HepG2 (cell line): ENCODE results near the gene DYTN.

Experiments
- ARNT2 ChIP-seq: sonication (generic); formaldehyde crosslinking; IDR thresholded peaks from 2 replicates; pipeline ENCODE4 v1.8.0; 2022; ENCODE audit warnings: mild to moderate bottlenecking, low read depth, missing genetic modification reagents, moderate library complexity
- EED ChIP-seq: sonication (generic); formaldehyde crosslinking; IDR thresholded peaks from 2 replicates; pipeline ENCODE4 v1.5.0; 2020; ENCODE audit warnings: mild to moderate bottlenecking, missing genetic modification reagents
- EP300 ChIP-seq, 3 experiments: sonication (generic) in 1 of 3; formaldehyde crosslinking in 1 of 3; IDR thresholded peaks; 2 replicates each; pipeline versions ENCODE4 v1.5.1 to v1.6.1; 2011 to 2020; ENCODE audit warnings: low read depth in 2 of 3, low read length in 2 of 3, borderline replicate concordance in 1 of 3, improper control_type of control experiment in 1 of 3, mild to moderate bottlenecking in 1 of 3, missing genetic modification reagents in 1 of 3, moderate library complexity in 1 of 3
- NFYB ChIP-seq: sonication (generic); formaldehyde crosslinking; IDR thresholded peaks from 2 replicates; pipeline ENCODE4 v1.4.0; 2020; ENCODE audit warnings: missing genetic modification reagents
- RFX5 ChIP-seq: IDR thresholded peaks from 2 replicates; pipeline ENCODE4 v1.6.1; 2011; ENCODE audit warnings: low read depth, low read length, improper control_type of control experiment
- YY1 ChIP-seq: IDR thresholded peaks from 2 replicates; pipeline ENCODE4 v1.6.1; 2011; ENCODE audit warnings: low read length, low read depth, moderate library complexity, mild to moderate bottlenecking; ENCODE audit not compliant: insufficient read depth, insufficient replicate concordance
- TF ChIP-seq, protein P1 (sequence below): sonication (generic); formaldehyde crosslinking; IDR thresholded peaks from 2 replicates; pipeline ENCODE4 v1.5.0; 2020; ENCODE audit warnings: mild to moderate bottlenecking, missing genetic modification reagents, moderate library complexity

DNA sequence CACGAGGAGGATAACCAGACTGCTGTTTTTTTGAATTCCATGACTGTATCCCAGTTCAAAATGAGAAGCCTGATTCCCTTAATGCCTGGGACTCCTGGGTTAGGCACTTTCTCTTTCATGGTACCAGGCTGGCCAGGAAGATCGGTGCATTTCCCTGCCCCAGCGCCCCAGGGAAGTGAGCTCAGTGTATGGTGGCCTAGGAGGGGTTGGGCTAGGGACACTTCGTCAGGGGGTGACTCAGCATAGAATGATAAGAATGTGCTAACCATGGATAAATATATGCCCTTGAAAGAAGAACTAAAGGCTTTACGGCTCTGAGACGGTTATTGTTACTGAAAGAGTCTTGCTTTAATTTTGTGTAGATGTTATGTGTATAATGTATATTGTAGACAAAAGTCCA is 103.4 kb downstream of the DYTN start:
- TF ChIP-seq NFYB (no peak), ARNT2 (CRISPR knock-in tag) (no peak), RFX5 (no peak), EED (CRISPR knock-in tag) (no peak), YY1 (no peak), EP300 (IDR thresholded peaks at IDR 0.05; ENCODE audit: low read depth in 2 of 2, low read length in 2 of 2) (no peak), EP300 (CRISPR knock-in tag; IDR thresholded peaks at IDR 0.05; ENCODE audit: borderline replicate concordance) (no peak)
- TF ChIP-seq, protein P1, sequence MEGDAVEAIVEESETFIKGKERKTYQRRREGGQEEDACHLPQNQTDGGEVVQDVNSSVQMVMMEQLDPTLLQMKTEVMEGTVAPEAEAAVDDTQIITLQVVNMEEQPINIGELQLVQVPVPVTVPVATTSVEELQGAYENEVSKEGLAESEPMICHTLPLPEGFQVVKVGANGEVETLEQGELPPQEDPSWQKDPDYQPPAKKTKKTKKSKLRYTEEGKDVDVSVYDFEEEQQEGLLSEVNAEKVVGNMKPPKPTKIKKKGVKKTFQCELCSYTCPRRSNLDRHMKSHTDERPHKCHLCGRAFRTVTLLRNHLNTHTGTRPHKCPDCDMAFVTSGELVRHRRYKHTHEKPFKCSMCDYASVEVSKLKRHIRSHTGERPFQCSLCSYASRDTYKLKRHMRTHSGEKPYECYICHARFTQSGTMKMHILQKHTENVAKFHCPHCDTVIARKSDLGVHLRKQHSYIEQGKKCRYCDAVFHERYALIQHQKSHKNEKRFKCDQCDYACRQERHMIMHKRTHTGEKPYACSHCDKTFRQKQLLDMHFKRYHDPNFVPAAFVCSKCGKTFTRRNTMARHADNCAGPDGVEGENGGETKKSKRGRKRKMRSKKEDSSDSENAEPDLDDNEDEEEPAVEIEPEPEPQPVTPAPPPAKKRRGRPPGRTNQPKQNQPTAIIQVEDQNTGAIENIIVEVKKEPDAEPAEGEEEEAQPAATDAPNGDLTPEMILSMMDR (CRISPR knock-in tag), result no peak
